Type B pancreatic cell (in vitro differentiated cells): ENCODE measurements around the gene STATH. TPM values are rescaled to one million over a fixed set of nuclear protein-coding genes. Genes with fewer than 3 reads are reported as not detected.

ENCODE experiments used
- DNase-seq: peaks from one replicate; pipeline ENCODE4 v3.0.0; 2021; ENCODE audit warnings: mixed read lengths; ENCODE audit not compliant: unreplicated experiment; ENCODE audit errors: extremely low spot score
- H3K27ac Mint-ChIP-seq: 2 replicates; pipeline ENCODE4 v1.8.0; 2021; ENCODE audit warnings: mild to moderate bottlenecking, mixed read lengths
- H3K27me3 Mint-ChIP-seq: 2 replicates; pipeline ENCODE4 v1.8.0; 2021; ENCODE audit warnings: mixed read lengths
- H3K36me3 Mint-ChIP-seq: 2 replicates; pipeline ENCODE4 v1.8.0; 2021; ENCODE audit warnings: mixed read lengths
- H3K4me1 Mint-ChIP-seq: one replicate; pipeline ENCODE4 v1.8.0; 2021; ENCODE audit warnings: mixed read lengths; ENCODE audit not compliant: unreplicated experiment
- H3K4me3 Mint-ChIP-seq: 2 replicates; pipeline ENCODE4 v1.8.0; 2021; ENCODE audit warnings: mild to moderate bottlenecking, mixed read lengths
- H3K9me3 Mint-ChIP-seq: 2 replicates; pipeline ENCODE4 v1.8.0; 2021; ENCODE audit warnings: mixed read lengths
- CTCF ChIP-seq: fragments of 200-600 bp; sonication (generic); conservative IDR thresholded peaks from 2 replicates; pipeline ENCODE4 v1.5.0; 2021; ENCODE audit warnings: antibody characterized with exemption, mild to moderate bottlenecking
- long read RNA-seq: library from polyadenylated mRNA; unstranded; transcript quantifications from one replicate; pipeline ENCODE4 v2.0.0, GENCODE V29; 2020
- total RNA-seq: library from RNA; stranded (reverse); gene quantifications from 2 replicates; pipeline ENCODE4 v1.2.1, GENCODE V29; 2021; ENCODE audit warnings: low replicate concordance

STATH gene
- 0.90 TPM in 1 of 2 replicates, not detected in the other for total RNA-seq
- long read RNA-seq: 0 reads

- Mint-ChIP-seq H3K27me3 (no peaks in the 10 kb centered on the region), H3K9me3 (no peaks in the 10 kb centered on the region), H3K4me3 (no peak within 1 kb of the TSS), H3K36me3 (no peaks in the 10 kb centered on the region), H3K27ac (no peak within 1 kb of the TSS), H3K4me1 (no peaks in the 10 kb centered on the region)
- no peak for DNase-seq
- no peak for TF ChIP-seq CTCF
Measured at GRCh38 chr4:69995526-69996016, at the start of gene STATH. STATH (plus strand) TSS chr4:69995966; CDS start chr4:69998438, 2,472 bp downstream.

GRCh38 chr4:69951602-69952001, 44.2 kb upstream of the STATH start:
- Mint-ChIP-seq H3K4me1 (no peaks in the 10 kb centered on the region), H3K36me3 (no peaks in the 10 kb centered on the region), H3K9me3 (no peaks in the 10 kb centered on the region), H3K27ac (no peak overlapping the region), H3K27me3 (no peaks in the 10 kb centered on the region), H3K4me3 (no peak overlapping the region)
- no peak for TF ChIP-seq CTCF
- no peak for DNase-seq

- Mint-ChIP-seq H3K36me3 (no peaks in the 10 kb centered on the region), H3K27ac (no peak overlapping the region), H3K4me3 (no peak overlapping the region), H3K9me3 (no peaks in the 10 kb centered on the region), H3K4me1 (no peaks in the 10 kb centered on the region), H3K27me3 (no peaks in the 10 kb centered on the region)
- DNase-seq: no peak
- no peak for TF ChIP-seq CTCF
Measured at GRCh38 chr4:69957209-69957608, 38.6 kb upstream of the STATH start.

GRCh38 chr4:69965628-69966027, 30.1 kb upstream of the STATH start, which contains the start of gene CSN2:
CSN2 (minus strand) TSS chr4:69965728; CDS start chr4:69960995, 4,733 bp downstream.
- no peak for DNase-seq
- H3K36me3 Mint-ChIP-seq: no peaks in the 10 kb centered on the region
- H3K27me3 Mint-ChIP-seq: no peaks in the 10 kb centered on the region
- no peaks in the 10 kb centered on the region for H3K9me3 Mint-ChIP-seq
- H3K4me3 Mint-ChIP-seq: no peak within 1 kb of the TSS
- no peak for TF ChIP-seq CTCF
- H3K27ac Mint-ChIP-seq: no peak within 1 kb of the TSS
- H3K4me1 Mint-ChIP-seq: no peaks in the 10 kb centered on the region

- TF ChIP-seq CTCF: no peak
- Mint-ChIP-seq H3K4me3 (no peak overlapping the region), H3K27ac (no peak overlapping the region), H3K9me3 (no peaks in the 10 kb centered on the region), H3K36me3 (no peaks in the 10 kb centered on the region), H3K27me3 (no peaks in the 10 kb centered on the region), H3K4me1 (no peaks in the 10 kb centered on the region)
- DNase-seq: no peak
Measured at GRCh38 chr4:69970071-69970470, 25.7 kb upstream of the STATH start.

GRCh38 chr4:69974631-69975030, 21.1 kb upstream of the STATH start:
- TF ChIP-seq CTCF: no peak
- Mint-ChIP-seq H3K4me1 (no peaks in the 10 kb centered on the region), H3K27me3 (no peaks in the 10 kb centered on the region), H3K4me3 (no peak overlapping the region), H3K36me3 (no peaks in the 10 kb centered on the region), H3K27ac (no peak overlapping the region), H3K9me3 (no peaks in the 10 kb centered on the region)
- DNase-seq: no peak
